ENCODE results near the gene KRT72.

DNA sequence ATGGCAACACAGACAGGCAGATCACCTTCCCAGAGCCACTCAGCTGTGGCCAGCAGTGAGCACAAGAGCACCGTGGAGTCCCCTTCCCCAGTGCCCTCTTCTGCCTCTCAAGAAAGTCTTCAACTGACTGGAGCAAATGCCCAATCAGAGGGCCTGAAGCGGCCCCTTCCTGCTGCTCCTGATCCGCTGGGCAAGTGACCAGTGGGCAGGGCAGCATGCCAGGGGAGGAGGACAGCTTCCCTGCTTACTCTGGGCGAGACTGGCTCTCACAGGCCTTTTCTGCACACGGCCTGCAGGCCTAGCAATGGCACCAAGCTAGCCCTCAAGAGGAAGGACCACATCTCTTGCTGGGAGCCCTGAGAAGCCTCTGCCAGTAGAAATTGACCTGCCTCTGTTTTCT lies 49.2 kb downstream of the KRT72 start:
- TF ChIP-seq, protein P1, sequence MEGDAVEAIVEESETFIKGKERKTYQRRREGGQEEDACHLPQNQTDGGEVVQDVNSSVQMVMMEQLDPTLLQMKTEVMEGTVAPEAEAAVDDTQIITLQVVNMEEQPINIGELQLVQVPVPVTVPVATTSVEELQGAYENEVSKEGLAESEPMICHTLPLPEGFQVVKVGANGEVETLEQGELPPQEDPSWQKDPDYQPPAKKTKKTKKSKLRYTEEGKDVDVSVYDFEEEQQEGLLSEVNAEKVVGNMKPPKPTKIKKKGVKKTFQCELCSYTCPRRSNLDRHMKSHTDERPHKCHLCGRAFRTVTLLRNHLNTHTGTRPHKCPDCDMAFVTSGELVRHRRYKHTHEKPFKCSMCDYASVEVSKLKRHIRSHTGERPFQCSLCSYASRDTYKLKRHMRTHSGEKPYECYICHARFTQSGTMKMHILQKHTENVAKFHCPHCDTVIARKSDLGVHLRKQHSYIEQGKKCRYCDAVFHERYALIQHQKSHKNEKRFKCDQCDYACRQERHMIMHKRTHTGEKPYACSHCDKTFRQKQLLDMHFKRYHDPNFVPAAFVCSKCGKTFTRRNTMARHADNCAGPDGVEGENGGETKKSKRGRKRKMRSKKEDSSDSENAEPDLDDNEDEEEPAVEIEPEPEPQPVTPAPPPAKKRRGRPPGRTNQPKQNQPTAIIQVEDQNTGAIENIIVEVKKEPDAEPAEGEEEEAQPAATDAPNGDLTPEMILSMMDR (IDR thresholded peaks at IDR 0.05; ENCODE audit: insufficient read depth, low read length, poor library complexity, severe bottlenecking): no peak
- TF ChIP-seq EZH2phosphoT487 (conservative IDR thresholded peaks at IDR 0.05; ENCODE audit: low read length): no peak
